IPS-18a (cell line): Measurements from ENCODE around the gene ATP5MC2.
"Not testable (repeated sequence)": the region's sequence is repeated elsewhere in the genome, so short reads cannot be mapped to it uniquely, and the experiment has no call there.

Experiments used
- H3K27ac ChIP-seq: one replicate; pipeline ENCODE4 v1.5.1; 2013; ENCODE audit warnings: low read length
- H3K27me3 ChIP-seq: one replicate; pipeline ENCODE4 v1.6.1; 2013; ENCODE audit warnings: mild to moderate bottlenecking, low read length; ENCODE audit not compliant: control insufficient read depth, insufficient read depth
- H3K36me3 ChIP-seq: one replicate; pipeline ENCODE4 v1.6.1; 2013; ENCODE audit warnings: low read depth, low read length; ENCODE audit not compliant: control insufficient read depth
- H3K4me1 ChIP-seq: one replicate; pipeline ENCODE4 v1.6.1; 2013; ENCODE audit warnings: low read depth, low read length; ENCODE audit not compliant: control insufficient read depth
- H3K4me3 ChIP-seq: one replicate; pipeline ENCODE4 v1.5.1; 2013; ENCODE audit warnings: low read length
- H3K9ac ChIP-seq: one replicate; pipeline ENCODE4 v1.6.1; 2013; ENCODE audit warnings: mild to moderate bottlenecking, low read length, moderate library complexity
- H3K9me3 ChIP-seq: one replicate; pipeline ENCODE4 v1.6.1; 2013; ENCODE audit warnings: low read depth, low read length; ENCODE audit not compliant: control insufficient read depth

Gene ATP5MC2

GRCh38 chr12:53667080-53667479 is 8.8 kb downstream of the ATP5MC2 start:
- no peak overlapping the region for H3K4me3 ChIP-seq
- H3K9ac ChIP-seq, result no peak overlapping the region
- H3K4me1 ChIP-seq, result no peaks in the 10 kb centered on the region
- peaks cover 57% of the 10 kb centered on the region for H3K36me3 ChIP-seq
- H3K27ac ChIP-seq, result no peak overlapping the region
- no peaks in the 10 kb centered on the region for H3K27me3 ChIP-seq
- H3K9me3 ChIP-seq, result no peaks in the 10 kb centered on the region

DNA sequence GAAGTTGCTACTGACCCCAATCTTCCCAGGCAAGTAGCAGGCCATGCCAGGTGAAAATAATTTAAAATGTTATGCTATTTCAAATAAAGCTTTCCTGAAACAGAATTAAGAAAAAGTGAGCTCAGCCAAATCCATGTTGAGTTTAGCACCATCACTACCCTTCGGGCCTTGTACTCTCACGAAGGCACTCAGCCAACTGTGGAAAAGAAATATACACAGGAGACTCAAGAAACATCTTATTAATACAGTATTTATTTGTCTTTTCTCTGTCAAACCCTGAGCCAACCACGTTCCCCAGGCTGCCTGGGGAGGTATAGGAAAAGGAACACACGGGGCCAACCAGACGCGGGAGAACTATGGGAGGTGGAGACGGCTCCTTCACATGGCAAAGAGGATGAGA is 10.9 kb downstream of the ATP5MC2 start:
- Histone ChIP-seq H3K36me3 (peaks cover 41% of the 10 kb centered on the region), H3K4me1 (no peaks in the 10 kb centered on the region), H3K9ac (no peak overlapping the region), H3K9me3 (no peaks in the 10 kb centered on the region), H3K27ac (no peak overlapping the region), H3K4me3 (no peak overlapping the region), H3K27me3 (no peaks in the 10 kb centered on the region)

- no peak overlapping the region for H3K27ac ChIP-seq
- peaks cover 34% of the 10 kb centered on the region for H3K36me3 ChIP-seq
- H3K4me3 ChIP-seq, result no peak overlapping the region
- no peaks in the 10 kb centered on the region for H3K27me3 ChIP-seq
- H3K9ac ChIP-seq, result no peak overlapping the region
- H3K9me3 ChIP-seq, result no peaks in the 10 kb centered on the region
- peaks cover 6% of the 10 kb centered on the region for H3K4me1 ChIP-seq
Observed at GRCh38 chr12:53664191-53664590, 11.7 kb downstream of the ATP5MC2 start.

DNA sequence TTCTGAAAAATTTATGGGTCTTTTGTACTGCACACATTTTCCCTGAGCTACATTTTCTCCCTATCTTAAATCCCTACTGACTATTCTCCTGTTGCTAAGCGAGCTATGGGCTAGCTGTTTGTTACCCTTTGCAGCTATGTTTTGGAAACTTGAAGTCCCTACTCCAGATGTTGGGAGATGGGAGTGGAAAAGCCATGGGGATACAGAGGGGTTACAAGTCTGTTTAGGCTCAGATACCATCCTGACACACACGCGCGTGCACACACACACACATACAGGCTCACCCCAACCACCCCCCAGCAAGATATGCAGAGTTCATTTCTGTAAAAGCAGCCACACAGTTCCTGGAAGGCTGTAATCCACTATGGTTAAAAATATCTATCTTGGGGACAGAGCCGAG is 15.8 kb downstream of the ATP5MC2 start:
- no peaks in the 10 kb centered on the region for H3K9me3 ChIP-seq
- no peak overlapping the region for H3K4me3 ChIP-seq
- peak overlapping the region; percentile 8 for H3K9ac ChIP-seq
- H3K36me3 ChIP-seq, result peaks cover 8% of the 10 kb centered on the region
- no peak overlapping the region for H3K27ac ChIP-seq
- H3K4me1 ChIP-seq, result peaks cover 12% of the 10 kb centered on the region
- no peaks in the 10 kb centered on the region for H3K27me3 ChIP-seq

- peak overlapping the region; percentile 4 for H3K27ac ChIP-seq
- peaks cover 3% of the 10 kb centered on the region for H3K36me3 ChIP-seq
- H3K9ac ChIP-seq, result peak overlapping the region; percentile 8
- H3K9me3 ChIP-seq, result no peaks in the 10 kb centered on the region
- no peaks in the 10 kb centered on the region for H3K27me3 ChIP-seq
- no peak overlapping the region for H3K4me3 ChIP-seq
- peaks cover 12% of the 10 kb centered on the region for H3K4me1 ChIP-seq
Observed at GRCh38 chr12:53659571-53659981, 16.3 kb downstream of the ATP5MC2 start.

GRCh38 chr12:53659011-53659551 is 16.8 kb downstream of the ATP5MC2 start:
- Histone ChIP-seq H3K9ac (peak overlapping the region; percentile 8), H3K36me3 (no peaks in the 10 kb centered on the region), H3K9me3 (no peaks in the 10 kb centered on the region), H3K27ac (peak overlapping the region; percentile 4), H3K27me3 (no peaks in the 10 kb centered on the region), H3K4me3 (no peak overlapping the region), H3K4me1 (peaks cover 12% of the 10 kb centered on the region)

GRCh38 chr12:53657041-53657440 is 18.8 kb downstream of the ATP5MC2 start:
- no peak overlapping the region for H3K27ac ChIP-seq
- no peaks in the 10 kb centered on the region for H3K9me3 ChIP-seq
- H3K4me3 ChIP-seq, result no peak overlapping the region
- H3K36me3 ChIP-seq, result no peaks in the 10 kb centered on the region
- H3K9ac ChIP-seq, result no peak overlapping the region
- peaks cover 12% of the 10 kb centered on the region for H3K4me1 ChIP-seq
- no peaks in the 10 kb centered on the region for H3K27me3 ChIP-seq

- Histone ChIP-seq H3K4me1 (peaks cover 3% of the 10 kb centered on the region), H3K27me3 (no peaks in the 10 kb centered on the region), H3K36me3 (no peaks in the 10 kb centered on the region), H3K9me3 (no peaks in the 10 kb centered on the region), H3K27ac (no peak overlapping the region), H3K9ac (no peak overlapping the region), H3K4me3 (no peak overlapping the region)
Observed at GRCh38 chr12:53653595-53653994, 22.3 kb downstream of the ATP5MC2 start.

GRCh38 chr12:53652366-53652765 is 23.5 kb downstream of the ATP5MC2 start:
- Histone ChIP-seq H3K27ac (no peak overlapping the region), H3K36me3 (no peaks in the 10 kb centered on the region), H3K27me3 (no peaks in the 10 kb centered on the region), H3K4me3 (no peak overlapping the region), H3K9me3 (no peaks in the 10 kb centered on the region), H3K4me1 (no peaks in the 10 kb centered on the region), H3K9ac (no peak overlapping the region)

GRCh38 chr12:53651737-53652136 is 24.1 kb downstream of the ATP5MC2 start:
- H3K36me3 ChIP-seq, result no peaks in the 10 kb centered on the region
- H3K9ac ChIP-seq, result no peak overlapping the region
- H3K9me3 ChIP-seq, result no peaks in the 10 kb centered on the region
- no peak overlapping the region for H3K27ac ChIP-seq
- H3K4me1 ChIP-seq, result no peaks in the 10 kb centered on the region
- H3K27me3 ChIP-seq, result no peaks in the 10 kb centered on the region
- H3K4me3 ChIP-seq, result no peak overlapping the region

DNA sequence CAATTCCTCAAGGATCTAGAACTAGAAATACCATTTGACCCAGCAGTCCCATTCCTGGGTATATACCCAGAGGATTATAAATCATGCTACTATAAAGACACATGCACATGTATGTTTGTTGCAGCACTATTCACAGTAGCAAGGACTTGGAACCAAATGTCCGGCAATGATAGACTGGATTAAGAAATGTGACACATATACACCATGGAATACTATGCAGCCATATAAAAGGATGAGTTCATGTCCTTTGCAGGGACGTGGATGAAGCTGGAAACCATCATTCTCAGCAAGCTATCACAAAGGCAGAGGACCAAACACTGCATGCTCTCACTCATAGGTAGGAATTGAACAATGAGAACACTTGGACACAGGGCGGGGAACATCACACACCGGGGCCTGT is 29.6 kb downstream of the ATP5MC2 start:
- H3K9ac ChIP-seq, H3K4me1 ChIP-seq, H3K4me3 ChIP-seq, H3K27me3 ChIP-seq, H3K27ac ChIP-seq, H3K9me3 ChIP-seq, H3K36me3 ChIP-seq: not testable (repeated sequence)

GRCh38 chr12:53645165-53645564 is 30.7 kb downstream of the ATP5MC2 start:
- H3K9ac ChIP-seq, result no peak overlapping the region
- no peaks in the 10 kb centered on the region for H3K27me3 ChIP-seq
- H3K27ac ChIP-seq, result no peak overlapping the region
- H3K4me1 ChIP-seq, result no peaks in the 10 kb centered on the region
- no peaks in the 10 kb centered on the region for H3K36me3 ChIP-seq
- no peak overlapping the region for H3K4me3 ChIP-seq
- H3K9me3 ChIP-seq, result no peaks in the 10 kb centered on the region
